CD4-positive, alpha-beta T cell treated with Interferon gamma for 1 hour (primary cell): Measurements from ENCODE around the gene JAML.
"Not testable (repeated sequence)": the region's sequence is repeated elsewhere in the genome, so short reads cannot be mapped to it uniquely, and the experiment has no call there.

Experiments
- DNase-seq: peaks from one replicate; pipeline ENCODE4 v3.0.0-alpha.2; 2020

JAML gene

DNA sequence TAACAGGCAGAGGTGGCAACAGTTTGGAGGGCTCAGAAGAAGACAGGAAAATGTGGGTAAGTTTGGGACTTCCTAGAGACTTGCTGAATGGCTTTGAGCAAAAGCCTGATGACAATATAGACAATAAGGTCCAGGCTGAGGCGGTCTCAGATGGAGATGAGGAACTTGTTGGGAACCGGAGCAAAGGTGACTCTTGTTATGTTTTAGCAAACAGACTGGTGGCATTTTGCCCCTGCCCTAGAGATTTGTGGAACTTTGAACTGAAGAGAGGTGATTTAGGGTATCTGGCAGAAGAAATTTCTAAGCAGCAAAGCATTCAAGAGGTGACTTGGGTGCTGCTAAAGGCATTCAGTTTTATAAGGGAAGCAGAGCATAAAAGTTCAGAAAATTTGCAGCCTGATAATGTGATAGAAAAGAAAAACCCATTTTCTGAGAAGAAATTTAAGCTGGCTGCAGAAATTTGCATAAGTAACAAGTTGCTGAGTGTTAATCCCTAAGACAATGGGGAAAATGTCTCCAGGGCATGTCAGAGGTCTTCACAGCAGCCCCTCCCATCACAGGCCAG is 33.8 kb downstream of the JAML start:
- DNase-seq: not testable (repeated sequence)

DNA sequence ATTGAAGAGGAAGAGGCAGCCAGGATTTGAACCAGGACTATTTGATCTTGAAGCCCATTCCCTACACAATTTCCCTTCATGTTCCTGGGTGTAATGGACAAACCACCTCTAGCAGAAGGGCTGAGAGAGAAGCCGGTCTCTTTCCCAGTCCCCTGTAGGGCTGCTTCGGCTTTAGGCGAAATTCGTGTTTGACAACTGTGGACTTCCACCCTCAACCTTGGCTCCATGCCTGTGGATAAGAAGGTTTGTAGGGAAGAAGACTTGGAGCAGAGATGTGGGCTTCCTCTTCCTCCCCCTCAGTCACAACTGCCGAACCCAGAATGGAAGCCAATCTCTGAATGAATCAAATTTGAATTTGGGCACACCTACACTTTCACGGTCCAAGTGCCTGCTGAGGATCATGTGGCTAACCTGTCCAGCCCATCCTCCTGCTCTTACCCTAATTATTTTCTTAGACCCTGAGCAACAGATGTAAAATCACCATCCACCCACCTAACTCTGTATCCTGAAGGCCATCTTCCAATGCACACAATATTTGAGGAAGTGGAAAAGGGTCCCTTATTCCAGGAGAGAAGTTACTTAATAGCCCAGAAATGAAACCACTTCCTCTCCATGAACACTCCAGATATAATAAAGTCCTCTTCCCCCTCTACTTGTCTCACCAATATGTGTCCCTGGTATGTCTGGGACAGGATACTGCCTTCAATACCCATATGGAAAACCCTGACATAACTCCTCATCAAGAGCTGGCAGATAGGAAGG is 38.3 kb downstream of the JAML start:
- DNase-seq: no peak

GRCh38 chr11:118184784-118185579 is 39.8 kb downstream of the JAML start:
- no peak for DNase-seq

DNA sequence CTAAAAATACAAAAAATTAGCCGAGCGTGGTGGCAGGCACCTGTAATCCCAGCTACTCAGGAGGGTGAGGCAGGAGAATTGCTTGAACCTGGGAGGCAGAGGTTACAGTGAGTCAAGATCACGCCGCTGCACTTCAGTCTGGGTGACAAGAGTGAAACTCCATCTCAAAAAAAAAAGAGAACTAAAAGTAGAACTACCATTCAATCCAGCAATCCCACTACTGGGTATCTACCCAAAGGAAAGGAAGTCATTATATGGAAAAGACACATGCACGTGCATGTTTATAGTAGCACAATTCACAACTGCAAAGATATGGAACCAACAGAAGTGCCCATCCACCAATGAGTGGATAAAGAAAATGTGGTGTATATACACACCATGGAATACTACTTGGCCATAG is 41.1 kb downstream of the JAML start:
- not testable (repeated sequence) for DNase-seq

- DNase-seq: no peak
These were observed 44.5 kb downstream of the JAML start for GRCh38 chr11:118180300-118180703.

DNA sequence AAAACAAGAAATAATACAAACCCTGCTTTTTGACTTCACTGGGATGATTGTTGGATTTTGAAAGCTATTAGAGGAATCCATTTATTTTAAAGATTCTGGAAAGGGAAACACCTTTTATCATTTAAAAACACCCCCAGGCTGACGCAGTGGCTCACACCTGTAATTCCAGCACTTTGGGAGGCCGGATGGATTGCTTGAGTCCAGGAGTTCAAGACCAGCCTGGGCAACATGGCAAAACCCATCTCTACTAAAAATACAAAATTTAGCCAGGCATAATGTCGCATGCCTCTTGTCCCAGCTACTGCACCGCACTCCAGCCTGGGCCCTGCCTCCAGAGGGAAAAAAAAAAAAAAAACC is 48.1 kb downstream of the JAML start:
- DNase-seq: no peak

GRCh38 chr11:118175993-118176777 is 48.6 kb downstream of the JAML start, which contains the start of gene SCN2B:
Gene SCN2B (minus strand): TSS chr11:118176639. CDS start chr11:118176431, 208 bp downstream.
- DNase-seq: no peak

- no peak for DNase-seq
These were observed 49.5 kb downstream of the JAML start for GRCh38 chr11:118175031-118175992.

DNA sequence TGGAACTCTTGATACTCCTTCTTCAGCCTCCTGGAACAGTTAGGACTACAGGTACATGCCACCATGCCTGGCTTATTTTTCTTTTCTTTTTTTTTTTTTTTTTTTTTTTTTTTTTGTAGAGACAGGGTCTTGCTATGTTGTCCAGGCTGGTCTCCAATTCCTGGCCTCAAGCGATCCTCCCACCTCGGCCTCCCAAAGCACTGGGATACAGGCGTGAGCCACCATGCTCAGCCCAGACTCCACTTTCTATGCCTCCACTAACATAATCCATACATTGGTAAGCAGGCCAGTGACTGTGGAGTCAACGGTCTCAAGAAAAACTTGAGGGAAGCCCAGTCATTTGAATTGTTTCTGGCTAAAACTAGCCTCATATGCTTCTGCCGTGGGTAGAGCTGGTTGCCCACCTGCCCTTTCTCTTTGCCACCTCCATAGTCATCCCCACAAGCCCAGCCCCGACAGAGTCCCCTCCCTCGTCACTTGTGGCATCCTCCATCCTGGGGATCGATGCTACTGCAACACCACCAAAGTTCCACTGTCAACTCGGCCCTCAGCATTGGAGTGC is 50.7 kb downstream of the JAML start:
- DNase-seq: no peak

- DNase-seq: no peak
These were observed 52.5 kb downstream of the JAML start for GRCh38 chr11:118172356-118172755.

DNA sequence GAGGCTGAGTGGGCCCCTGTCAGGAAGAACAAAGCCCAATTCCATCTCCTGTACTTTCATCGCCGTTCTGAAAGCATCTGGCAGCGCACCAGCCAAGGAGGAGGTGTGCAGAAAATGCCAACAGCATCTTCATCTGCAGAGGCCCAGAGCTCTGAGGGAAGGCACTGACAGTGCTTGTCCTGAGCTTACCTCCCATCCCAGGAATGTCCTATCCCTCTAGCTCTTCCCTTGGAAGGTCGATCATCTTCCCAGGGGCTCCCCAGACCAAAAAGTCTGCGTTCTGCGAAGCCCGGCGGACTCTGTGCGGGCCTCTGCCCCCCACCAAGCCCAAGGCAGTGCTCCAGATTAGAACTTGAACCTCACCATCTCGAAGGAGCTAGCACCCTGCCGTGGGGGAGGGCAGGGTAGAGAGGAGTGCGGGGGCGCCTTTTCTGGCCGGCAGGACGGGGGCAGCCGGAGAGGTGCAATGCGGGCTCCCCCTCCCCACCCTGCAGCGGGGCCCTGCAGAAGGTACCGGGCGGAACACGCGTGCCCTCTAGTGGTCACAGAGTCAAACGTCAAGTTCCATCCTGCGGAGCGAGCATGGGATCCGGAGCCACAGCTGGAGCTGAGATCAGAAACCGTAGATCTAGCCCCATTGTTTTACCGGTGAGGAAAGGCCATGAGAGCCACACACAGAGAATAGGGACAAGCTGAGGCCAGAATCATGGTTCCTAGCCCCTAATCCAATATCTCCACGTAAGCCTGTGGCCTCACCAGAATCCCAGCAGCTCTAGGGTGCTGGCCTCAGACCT is 53.3 kb downstream of the JAML start:
- DNase-seq: peak; percentile 60

DNA sequence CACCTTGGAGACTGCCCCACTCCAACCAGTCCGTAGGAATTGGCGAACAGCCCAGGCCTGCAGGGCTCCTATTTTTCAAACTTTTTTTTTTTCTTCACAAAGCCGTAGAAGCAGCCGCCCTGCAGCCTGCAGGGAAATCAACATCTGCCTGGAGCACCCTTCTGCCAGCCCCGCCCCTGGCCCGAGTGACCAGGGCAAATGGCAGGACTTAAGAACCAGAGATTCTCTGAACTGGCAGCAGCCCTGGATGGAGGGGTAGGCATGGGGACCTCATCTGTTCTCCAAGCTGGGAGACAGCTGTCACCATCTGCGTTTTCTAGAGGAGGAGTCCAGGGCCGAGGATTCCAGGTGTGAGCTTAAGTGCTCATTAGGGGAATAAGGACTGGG is 53.9 kb downstream of the JAML start:
- DNase-seq: no peak

GRCh38 chr11:118170231-118170630 is 54.6 kb downstream of the JAML start:
- no peak for DNase-seq

- no peak for DNase-seq
These were observed 55.3 kb downstream of the JAML start for GRCh38 chr11:118169300-118170140.

DNA sequence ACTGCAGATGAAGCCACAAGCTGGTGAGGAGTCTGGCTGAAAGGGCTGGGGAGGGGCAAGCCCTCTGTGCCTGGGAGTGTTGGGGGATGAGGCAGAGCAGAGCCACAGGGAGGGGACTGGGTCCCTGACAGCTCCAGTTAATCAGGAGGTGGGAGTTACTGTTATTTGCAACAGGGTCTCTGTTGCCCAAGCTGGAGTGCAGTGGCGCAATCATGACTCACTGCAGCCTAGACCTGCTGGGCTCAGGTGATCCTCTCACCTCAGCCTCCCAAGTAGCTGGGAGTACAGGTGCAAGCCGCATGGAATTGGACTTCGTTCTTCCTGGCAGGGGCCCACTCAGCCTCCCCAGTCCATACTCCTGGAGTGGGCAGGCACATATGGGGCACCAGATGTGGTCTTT is 56.1 kb downstream of the JAML start:
- DNase-seq: no peak

- no peak for DNase-seq
These were observed 56.5 kb downstream of the JAML start for GRCh38 chr11:118168316-118168715.

DNA sequence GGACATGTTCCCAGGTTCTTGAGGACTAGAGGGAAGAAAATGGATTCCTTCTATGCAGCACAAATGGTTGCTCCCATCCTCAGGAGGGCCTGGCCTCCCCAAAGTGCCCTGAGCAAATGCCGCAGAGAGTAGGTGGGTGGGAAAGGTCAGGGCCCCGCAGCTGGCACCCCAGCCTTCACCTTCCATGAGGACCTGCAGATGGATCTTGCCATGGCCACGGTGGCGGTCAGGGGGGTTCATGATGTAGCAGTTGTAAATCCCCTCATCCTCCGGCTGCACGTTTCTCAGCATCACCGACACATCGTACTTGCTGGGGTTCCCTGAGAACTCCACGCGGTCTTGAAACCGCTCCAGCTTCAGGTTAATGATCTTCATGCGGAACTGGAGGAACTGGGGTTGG is 56.9 kb downstream of the JAML start:
- no peak for DNase-seq

DNA sequence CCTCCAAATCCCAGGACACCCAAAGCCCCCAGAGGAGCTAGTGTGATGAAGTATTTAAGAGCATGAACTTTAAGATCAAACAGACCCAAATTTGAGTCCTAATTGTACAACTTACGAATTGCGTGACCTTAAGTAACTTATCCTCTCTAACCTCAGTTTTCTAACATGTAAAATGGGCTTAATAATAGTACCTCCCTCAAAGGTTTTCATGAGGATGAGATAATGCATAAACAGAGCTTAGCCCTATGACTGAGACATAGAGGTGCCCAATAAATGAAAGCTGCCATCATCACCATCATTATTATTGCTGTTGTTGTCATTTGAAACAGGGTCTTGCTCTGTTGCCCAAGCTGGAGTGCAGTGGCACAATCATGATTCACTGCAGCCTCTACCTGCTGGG is 57.6 kb downstream of the JAML start:
- no peak for DNase-seq

DNA sequence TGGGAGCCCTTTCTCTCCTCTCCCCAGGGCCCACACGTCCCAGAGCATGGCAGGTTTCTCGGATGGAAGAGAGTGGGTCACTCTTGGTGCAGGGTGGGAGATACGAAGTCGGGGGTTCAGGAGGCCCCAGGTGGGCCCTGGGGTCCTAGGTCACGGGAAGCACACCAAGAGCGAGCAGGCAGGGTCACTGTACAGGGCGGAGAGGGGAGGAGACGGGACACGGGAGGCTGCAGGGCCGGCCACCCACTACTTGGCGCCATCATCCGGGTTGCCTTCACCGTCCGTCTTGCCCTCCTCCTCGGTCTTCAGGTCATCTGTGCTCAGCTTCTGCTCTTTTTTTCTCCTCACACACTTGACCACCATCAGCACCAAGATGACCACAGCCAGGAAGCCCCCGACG is 58.2 kb downstream of the JAML start:
- DNase-seq: no peak

DNA sequence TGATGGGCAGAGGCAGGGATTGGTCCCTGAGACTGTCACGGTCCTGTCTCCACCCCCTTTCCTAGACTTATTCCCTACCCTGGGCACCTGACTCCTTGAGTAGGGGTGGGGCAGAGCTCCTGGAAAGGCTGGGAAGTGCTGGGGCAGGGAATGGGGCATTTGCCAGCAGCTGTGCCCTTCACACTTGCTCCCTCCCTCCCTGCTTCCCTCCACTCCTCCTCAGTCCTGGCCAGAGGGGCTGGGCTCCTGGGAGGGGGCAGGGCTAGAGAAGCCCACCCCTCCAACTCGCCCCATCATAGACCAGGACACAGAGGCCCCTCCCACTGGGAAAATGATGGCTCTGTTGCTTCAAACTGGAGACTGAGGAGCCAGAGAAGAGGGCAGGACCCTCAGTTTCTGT is 59.9 kb downstream of the JAML start:
- no peak for DNase-seq
